DOHH2 (cell line): ENCODE results near the gene NR5A2.

Experiments
- H3F3A ChIP-seq: fragments of 200-600 bp; sonication (generic), shearing (Covaris generic); 2 replicates; pipeline ENCODE4 v1.6.0; 2016; ENCODE audit warnings: antibody characterized with exemption, mild to moderate bottlenecking; ENCODE audit not compliant: control insufficient read depth, insufficient read depth
- H3K27ac ChIP-seq: fragments of 200-600 bp; sonication (generic); 2 replicates; pipeline ENCODE4 v1.5.1; 2014; ENCODE audit warnings: low read depth, mild to moderate bottlenecking, low read length, moderate library complexity
- H3K27me3 ChIP-seq: fragments of 200-600 bp; sonication (generic); 2 replicates; pipeline ENCODE4 v1.6.1; 2014; ENCODE audit warnings: mild to moderate bottlenecking, low read length, mixed read lengths; ENCODE audit not compliant: control insufficient read depth
- H3K36me3 ChIP-seq: fragments of 200-600 bp; sonication (generic); 2 replicates; pipeline ENCODE4 v1.6.1; 2014; ENCODE audit warnings: mild to moderate bottlenecking, low read length, moderate library complexity, mixed read lengths; ENCODE audit not compliant: control insufficient read depth
- H3K4me1 ChIP-seq: fragments of 200-600 bp; sonication (generic); 2 replicates; pipeline ENCODE4 v1.6.1; 2014; ENCODE audit warnings: mild to moderate bottlenecking, low read length, mixed read lengths; ENCODE audit not compliant: control insufficient read depth
- H3K4me2 ChIP-seq: fragments of 200-600 bp; sonication (generic); 2 replicates; pipeline ENCODE4 v1.6.0; 2014; ENCODE audit warnings: mild to moderate bottlenecking, low read length, moderate library complexity
- H3K4me3 ChIP-seq: fragments of 200-600 bp; sonication (generic); 2 replicates; pipeline ENCODE4 v1.5.1; 2014; ENCODE audit warnings: mild to moderate bottlenecking, low read length, mixed read lengths
- H3K79me2 ChIP-seq: fragments of 200-600 bp; sonication (generic); 2 replicates; pipeline ENCODE4 v1.6.1; 2014; ENCODE audit warnings: mild to moderate bottlenecking, low read length, mixed read lengths; ENCODE audit not compliant: control insufficient read depth
- H3K9me2 ChIP-seq: fragments of 200-600 bp; sonication (generic); replicated peaks from 2 replicates; pipeline ENCODE4 v1.6.1; 2014; ENCODE audit warnings: mild to moderate bottlenecking, low read length, mixed read lengths; ENCODE audit not compliant: control insufficient read depth
- H3K9me3 ChIP-seq: fragments of 200-600 bp; sonication (generic); 2 replicates; pipeline ENCODE4 v1.6.1; 2014; ENCODE audit warnings: antibody characterized with exemption, low read length, mixed read lengths; ENCODE audit not compliant: control insufficient read depth, insufficient read depth
- H4K20me1 ChIP-seq: fragments of 200-600 bp; sonication (generic); 2 replicates; pipeline ENCODE4 v1.6.0; 2014; ENCODE audit warnings: low read depth, mild to moderate bottlenecking, antibody characterized with exemption, low read length, moderate library complexity; ENCODE audit not compliant: control insufficient read depth, insufficient read depth
- CTCF ChIP-seq: fragments of 200-600 bp; sonication (generic); IDR thresholded peaks from one replicate; pipeline ENCODE4 v1.5.1; 2014; ENCODE audit warnings: antibody characterized with exemption, mild to moderate bottlenecking, low read depth, low read length; ENCODE audit not compliant: poor library complexity, severe bottlenecking
- EZH2phosphoT487 ChIP-seq: fragments of 200-600 bp; sonication (generic); IDR thresholded peaks from 2 replicates; pipeline ENCODE4 v1.6.1; 2017; ENCODE audit warnings: borderline replicate concordance, mild to moderate bottlenecking, antibody characterized with exemption, low read length, moderate library complexity, mixed read lengths

The NR5A2 gene

GRCh38 chr1:200150721-200151120, 123.2 kb downstream of the NR5A2 start:
- Histone ChIP-seq H3K9me3 (no peaks in the 10 kb centered on the region), H3K4me2 (no peak overlapping the region), H3K4me3 (no peak overlapping the region), H3K4me1 (peaks cover 44% of the 10 kb centered on the region), H3K79me2 (no peaks in the 10 kb centered on the region), H3K27ac (no peak overlapping the region), H3K9me2 (no peaks in the 10 kb centered on the region), H3K27me3 (no peaks in the 10 kb centered on the region), H3F3A (no peaks in the 10 kb centered on the region), H4K20me1 (no peaks in the 10 kb centered on the region), H3K36me3 (no peaks in the 10 kb centered on the region)
- TF ChIP-seq CTCF (no peak), EZH2phosphoT487 (no peak)

- Histone ChIP-seq H3K27ac (no peak overlapping the region), H3K27me3 (no peaks in the 10 kb centered on the region), H3K36me3 (no peaks in the 10 kb centered on the region)
These were observed 124.8 kb downstream of the NR5A2 start for GRCh38 chr1:200152336-200152735.

GRCh38 chr1:200153277-200154055, 126.0 kb downstream of the NR5A2 start:
- Histone ChIP-seq H3K27me3 (no peaks in the 10 kb centered on the region), H3F3A (no peaks in the 10 kb centered on the region), H3K4me1 (peaks cover 57% of the 10 kb centered on the region), H3K4me3 (peak overlapping the region; percentile 55), H3K9me2 (no peaks in the 10 kb centered on the region), H3K9me3 (no peaks in the 10 kb centered on the region), H3K36me3 (no peaks in the 10 kb centered on the region), H4K20me1 (no peaks in the 10 kb centered on the region), H3K27ac (peak overlapping the region; percentile 66), H3K79me2 (no peaks in the 10 kb centered on the region), H3K4me2 (peak overlapping the region; percentile 62)
- TF ChIP-seq EZH2phosphoT487 (no peak), CTCF (no peak)

More at GRCh38 chr1:200152336-200152735, 124.8 kb downstream of the NR5A2 start:
- Histone ChIP-seq H3K4me2 (peak overlapping the region; percentile 62; the same call in 1 of the 2 replicates), H3F3A (no peaks in the 10 kb centered on the region), H3K79me2 (no peaks in the 10 kb centered on the region), H3K4me3 (no peak overlapping the region), H3K4me1 (peaks cover 46% of the 10 kb centered on the region), H3K9me2 (no peaks in the 10 kb centered on the region), H4K20me1 (no peaks in the 10 kb centered on the region), H3K9me3 (no peaks in the 10 kb centered on the region)
- TF ChIP-seq EZH2phosphoT487, result no peak
- no peak for TF ChIP-seq CTCF
